ENCODE results near the gene EXOC2. TPM values are rescaled to one million over a fixed set of nuclear protein-coding genes. Genes with fewer than 3 reads are reported as not detected.

EXOC2 gene
- total and polyA plus RNA-seq, 2 of the 13 experiments (the other 11 are each of a cell fraction or from before 2014, with no cell fraction given), result 12.6 to 22.9 TPM

GRCh38 chr6:692356-692851, 535 bp downstream of the EXOC2 start (continued):
- no peak; the same call in 1 of the 2 replicates for TF ChIP-seq UBTF (CRISPR knock-in tag; IDR thresholded peaks at IDR 0.05)
- no peak for TF ChIP-seq CTCF (CRISPR knock-in tag; IDR thresholded peaks at IDR 0.05)
- no peak for TF ChIP-seq HDAC2 (CRISPR knock-in tag; IDR thresholded peaks at IDR 0.05)
- TF ChIP-seq SMAD1 (CRISPR knock-in tag; IDR thresholded peaks at IDR 0.05; ENCODE audit: borderline replicate concordance, low read depth), result no peak; the same call in 1 of the 2 replicates
- TF ChIP-seq ZMYM4 (CRISPR knock-in tag; IDR thresholded peaks at IDR 0.05), result no peak
- TF ChIP-seq ZBTB37 (CRISPR knock-in tag; IDR thresholded peaks at IDR 0.05), result no peak
- no peak; the same call in 1 of the 2 replicates for TF ChIP-seq TFDP1 (CRISPR knock-in tag; IDR thresholded peaks at IDR 0.05; ENCODE audit: borderline replicate concordance)
- 0 out of 2 replicates have a peak, but pooled peaks have one; percentile 52 for TF ChIP-seq THAP7 (CRISPR knock-in tag; IDR thresholded peaks at IDR 0.05)
- TF ChIP-seq MIER3 (CRISPR knock-in tag; IDR thresholded peaks at IDR 0.05; ENCODE audit: borderline replicate concordance), result no peak
- TF ChIP-seq MLX (CRISPR knock-in tag; IDR thresholded peaks at IDR 0.05), result peak; percentile 21; the same call in 1 of the 2 replicates
- no peak for TF ChIP-seq ZNF296 (CRISPR knock-in tag; conservative IDR thresholded peaks at IDR 0.05)
- TF ChIP-seq ZNF350 (CRISPR knock-in tag; IDR thresholded peaks at IDR 0.05; ENCODE audit: borderline replicate concordance, low read depth), result no peak; the same call in none of the 2 replicates
- TF ChIP-seq FOSL2 (CRISPR knock-in tag; IDR thresholded peaks at IDR 0.05), result no peak
- TF ChIP-seq FUBP1 (CRISPR knock-in tag; IDR thresholded peaks at IDR 0.05; ENCODE audit: borderline replicate concordance), result no peak
- no peak for TF ChIP-seq ZNF556 (CRISPR knock-in tag; IDR thresholded peaks at IDR 0.05; ENCODE audit: borderline replicate concordance)
- no peak for TF ChIP-seq SMC3 (IDR thresholded peaks at IDR 0.05; ENCODE audit: low read length)
- TF ChIP-seq HMG20B (CRISPR knock-in tag; conservative IDR thresholded peaks at IDR 0.05), result no peak
- TF ChIP-seq GZF1 (CRISPR knock-in tag; IDR thresholded peaks at IDR 0.05), result 0 out of 2 replicates have a peak, but pooled peaks have one; percentile 20
- no peak; the same call in 1 of the 2 replicates for TF ChIP-seq ZNF879 (CRISPR knock-in tag; IDR thresholded peaks at IDR 0.05)

Data from HepG2 (cell line).